8988T (cell line): ENCODE measurements around the gene EXOC6.
"Not testable (repeated sequence)": the region's sequence is repeated elsewhere in the genome, so short reads cannot be mapped to it uniquely, and the experiment has no call there.

Source experiments
- DNase-seq: peaks from one replicate; pipeline ENCODE4 v3.0.0; 2011

Gene EXOC6

GRCh38 chr10:92957223-92958010, 109.1 kb downstream of the EXOC6 start:
- DNase-seq: no peak

- DNase-seq: no peak
Measured at GRCh38 chr10:92961638-92962037, 113.3 kb downstream of the EXOC6 start.

GRCh38 chr10:92965314-92965713, 117.0 kb downstream of the EXOC6 start:
- DNase-seq: no peak

GRCh38 chr10:92967641-92968040, 119.3 kb downstream of the EXOC6 start:
- DNase-seq: no peak

- no peak for DNase-seq
Measured at GRCh38 chr10:92969151-92969550, 120.8 kb downstream of the EXOC6 start.

- DNase-seq: no peak
Measured at GRCh38 chr10:92970301-92971070, 122.2 kb downstream of the EXOC6 start.

- no peak for DNase-seq
Measured at GRCh38 chr10:92972066-92972870, 123.9 kb downstream of the EXOC6 start.

- no peak for DNase-seq
Measured at GRCh38 chr10:92972886-92973285, 124.6 kb downstream of the EXOC6 start.

GRCh38 chr10:92976278-92976677, 128.0 kb downstream of the EXOC6 start:
- not testable (repeated sequence) for DNase-seq

GRCh38 chr10:92989250-92989649, 140.9 kb downstream of the EXOC6 start:
- no peak for DNase-seq

GRCh38 chr10:92990615-92991014, 142.3 kb downstream of the EXOC6 start:
- no peak for DNase-seq

- no peak for DNase-seq
Measured at GRCh38 chr10:92991513-92991912, 143.2 kb downstream of the EXOC6 start.

- no peak for DNase-seq
Measured at GRCh38 chr10:92993699-92994272, 145.5 kb downstream of the EXOC6 start.

- DNase-seq: no peak
Measured at GRCh38 chr10:92995509-92995908, 147.2 kb downstream of the EXOC6 start.

- no peak for DNase-seq
Measured at GRCh38 chr10:92997620-92998019, 149.3 kb downstream of the EXOC6 start.

- DNase-seq: no peak
Measured at GRCh38 chr10:92999191-92999590, 150.9 kb downstream of the EXOC6 start.

GRCh38 chr10:93006435-93007039, 158.2 kb downstream of the EXOC6 start:
- DNase-seq: no peak

GRCh38 chr10:93015722-93016121, 167.4 kb downstream of the EXOC6 start:
- no peak for DNase-seq

- DNase-seq: no peak
Measured at GRCh38 chr10:93023013-93023650, 174.8 kb downstream of the EXOC6 start.

- no peak for DNase-seq
Measured at GRCh38 chr10:93026072-93026471, 177.8 kb downstream of the EXOC6 start.

GRCh38 chr10:93027508-93027907, 179.2 kb downstream of the EXOC6 start:
- no peak for DNase-seq

- no peak for DNase-seq
Measured at GRCh38 chr10:93028883-93029282, 180.6 kb downstream of the EXOC6 start.
